DND-41 (cell line): ENCODE data around the gene HSPB9.

Source experiments
- ATAC-seq: fragments of 200-7000 bp; cut with Tn5 transposase; 3 replicates; pipeline ENCODE4 v1.9.1; 2021; ENCODE audit warnings: low read depth; ENCODE audit not compliant: insufficient read depth
- DNase-seq: peaks from one replicate; pipeline ENCODE4 v3.0.0-alpha.2; 2020
- H2AFZ ChIP-seq: 2 replicates; pipeline ENCODE4 v1.6.0; 2012; ENCODE audit warnings: low read depth, low read length
- H3K27ac ChIP-seq: 2 replicates; pipeline ENCODE4 v1.5.1; 2012; ENCODE audit warnings: low read length, inconsistent platforms
- H3K27me3 ChIP-seq: fragments of 200-600 bp; sonication (generic); 2 replicates; pipeline ENCODE4 v1.6.0; 2012; ENCODE audit warnings: low read length, mild to moderate bottlenecking, inconsistent platforms; ENCODE audit not compliant: insufficient read depth, poor library complexity
- H3K36me3 ChIP-seq: 2 replicates; pipeline ENCODE4 v1.5.1; 2012; ENCODE audit warnings: low read length, inconsistent platforms; ENCODE audit not compliant: insufficient read depth
- H3K4me1 ChIP-seq: 2 replicates; pipeline ENCODE4 v1.5.1; 2012; ENCODE audit warnings: mild to moderate bottlenecking, low read length; ENCODE audit not compliant: insufficient read depth
- H3K4me2 ChIP-seq: 2 replicates; pipeline ENCODE4 v1.6.0; 2012; ENCODE audit warnings: mild to moderate bottlenecking, moderate library complexity, low read length, inconsistent platforms; ENCODE audit not compliant: insufficient read depth
- H3K4me3 ChIP-seq, 2 experiments: fragments of 200-600 bp in 1 of 2; shearing (Covaris generic) in 1 of 2; 2 replicates each; pipeline ENCODE4 v1.5.1; 2012 to 2016; ENCODE audit warnings: inconsistent platforms in 2 of 2, low read length in 2 of 2, mild to moderate bottlenecking in 2 of 2, low read depth in 1 of 2, moderate library complexity in 1 of 2
- H3K79me2 ChIP-seq: 2 replicates; pipeline ENCODE4 v1.6.0; 2012; ENCODE audit warnings: low read length, inconsistent platforms; ENCODE audit not compliant: insufficient read depth
- H3K9ac ChIP-seq: 2 replicates; pipeline ENCODE4 v1.6.0; 2012; ENCODE audit warnings: low read depth, mild to moderate bottlenecking, inconsistent platforms, low read length, moderate library complexity
- H3K9me3 ChIP-seq: 2 replicates; pipeline ENCODE4 v1.5.1; 2012; ENCODE audit warnings: low read length, moderate library complexity, mild to moderate bottlenecking, inconsistent platforms; ENCODE audit not compliant: insufficient read depth, severe bottlenecking
- H4K20me1 ChIP-seq: 2 replicates; pipeline ENCODE4 v1.6.0; 2012; ENCODE audit warnings: low read length; ENCODE audit not compliant: insufficient read depth
- CTCF ChIP-seq: IDR thresholded peaks from 2 replicates; pipeline ENCODE4 v1.5.1; 2012; ENCODE audit warnings: borderline replicate concordance, low read length, moderate library complexity, mild to moderate bottlenecking; ENCODE audit not compliant: poor library complexity, severe bottlenecking; ENCODE audit errors: extremely low read depth
- EZH2 ChIP-seq: IDR thresholded peaks from 3 replicates; pipeline ENCODE4 v1.6.1; 2012; ENCODE audit warnings: borderline replicate concordance, low read depth, mild to moderate bottlenecking, moderate library complexity, low read length, inconsistent platforms; ENCODE audit not compliant: severe bottlenecking

Gene HSPB9

GRCh38 chr17:42081516-42082129 is 41.0 kb upstream of the HSPB9 start:
- Histone ChIP-seq H3K9ac (no peak overlapping the region), H3K27ac (no peak overlapping the region), H3K4me2 (no peak overlapping the region), H4K20me1 (no peaks in the 10 kb centered on the region), H3K27me3 (no peaks in the 10 kb centered on the region), H3K9me3 (no peaks in the 10 kb centered on the region), H2AFZ (no peak overlapping the region), H3K36me3 (no peaks in the 10 kb centered on the region), H3K4me3 (no peak overlapping the region), H3K4me1 (no peaks in the 10 kb centered on the region), H3K79me2 (no peaks in the 10 kb centered on the region)
- DNase-seq, result no peak
- ATAC-seq, result no peak
- TF ChIP-seq CTCF (no peak), EZH2 (no peak)

- no peak for ATAC-seq
- no peaks in the 10 kb centered on the region for H3K9me3 ChIP-seq
- H3K4me2 ChIP-seq, result no peak overlapping the region
- no peak overlapping the region for H3K4me3 ChIP-seq
- no peak overlapping the region for H3K9ac ChIP-seq
- DNase-seq, result no peak
- no peak overlapping the region for H2AFZ ChIP-seq
- no peaks in the 10 kb centered on the region for H3K79me2 ChIP-seq
- no peaks in the 10 kb centered on the region for H3K36me3 ChIP-seq
- H4K20me1 ChIP-seq, result no peaks in the 10 kb centered on the region
- no peak overlapping the region for H3K27ac ChIP-seq
- no peaks in the 10 kb centered on the region for H3K4me1 ChIP-seq
- no peaks in the 10 kb centered on the region for H3K27me3 ChIP-seq
- no peak for TF ChIP-seq EZH2
- no peak for TF ChIP-seq CTCF
Observed at GRCh38 chr17:42087042-42087701, 35.4 kb upstream of the HSPB9 start.

- TF ChIP-seq CTCF (no peak), EZH2 (no peak)
- ATAC-seq (no peak), DNase-seq (no peak)
- Histone ChIP-seq H3K4me1 (no peaks in the 10 kb centered on the region), H2AFZ (no peak overlapping the region), H3K36me3 (no peaks in the 10 kb centered on the region), H3K9ac (no peak overlapping the region), H3K9me3 (no peaks in the 10 kb centered on the region), H3K79me2 (no peaks in the 10 kb centered on the region), H4K20me1 (no peaks in the 10 kb centered on the region), H3K27me3 (no peaks in the 10 kb centered on the region), H3K4me2 (no peak overlapping the region), H3K27ac (no peak overlapping the region), H3K4me3 (no peak overlapping the region)
Observed at GRCh38 chr17:42087736-42088705, 34.6 kb upstream of the HSPB9 start.
